HEK293 (cell line): ENCODE data around the gene RRAGA.
A peak's percentile ranks its signal among the peaks of the same experiment; 100 is the strongest.

Experiments used
- GLIS2 ChIP-seq: fragments of 450-650 bp; formaldehyde crosslinking; IDR thresholded peaks from 2 replicates; pipeline ENCODE4 v1.5.1; 2016; ENCODE audit warnings: missing biosample characterization, missing genetic modification characterization
- HOXD13 ChIP-seq: sonication (generic); formaldehyde crosslinking; IDR thresholded peaks from 2 replicates; pipeline ENCODE4 v1.8.0; 2022; ENCODE audit warnings: missing genetic modification reagents, borderline replicate concordance
- PRDM1 ChIP-seq: fragments of 450-650 bp; formaldehyde crosslinking; IDR thresholded peaks from 2 replicates; pipeline ENCODE4; 2016; ENCODE audit warnings: missing biosample characterization, missing genetic modification characterization
- PRDM4 ChIP-seq: fragments of 450-650 bp; formaldehyde crosslinking; IDR thresholded peaks from 2 replicates; pipeline ENCODE4 v1.5.1; 2017; ENCODE audit warnings: missing biosample characterization, missing genetic modification characterization
- SP2 ChIP-seq: fragments of 450-650 bp; formaldehyde crosslinking; IDR thresholded peaks from 2 replicates; pipeline ENCODE4 v1.5.1; 2016; ENCODE audit warnings: missing biosample characterization, missing genetic modification characterization
- SP3 ChIP-seq: fragments of 450-650 bp; formaldehyde crosslinking; IDR thresholded peaks from 2 replicates; pipeline ENCODE4 v1.5.1; 2016; ENCODE audit warnings: missing biosample characterization, missing genetic modification characterization
- ZBTB17 ChIP-seq: fragments of 450-650 bp; formaldehyde crosslinking; IDR thresholded peaks from 2 replicates; pipeline ENCODE4 v1.5.1; 2016; ENCODE audit warnings: missing biosample characterization, missing genetic modification characterization
- ZBTB20 ChIP-seq: fragments of 450-650 bp; formaldehyde crosslinking; IDR thresholded peaks from 2 replicates; pipeline ENCODE4 v1.5.1; 2016; ENCODE audit warnings: missing biosample characterization, missing genetic modification characterization
- ZFP37 ChIP-seq: fragments of 450-650 bp; formaldehyde crosslinking; IDR thresholded peaks from 2 replicates; pipeline ENCODE4 v1.5.1; 2016; ENCODE audit warnings: missing biosample characterization, missing genetic modification characterization
- ZNF10 ChIP-seq: fragments of 450-650 bp; formaldehyde crosslinking; IDR thresholded peaks from 2 replicates; pipeline ENCODE4 v1.5.1; 2017; ENCODE audit warnings: missing biosample characterization, missing genetic modification characterization
- ZNF202 ChIP-seq: fragments of 450-650 bp; formaldehyde crosslinking; IDR thresholded peaks from 2 replicates; pipeline ENCODE4 v1.5.1; 2016; ENCODE audit warnings: missing biosample characterization, missing genetic modification characterization, borderline replicate concordance
- ZNF223 ChIP-seq: fragments of 450-650 bp; formaldehyde crosslinking; IDR thresholded peaks from 2 replicates; pipeline ENCODE4 v1.5.1; 2016; ENCODE audit warnings: missing biosample characterization, missing genetic modification characterization
- ZNF350 ChIP-seq: fragments of 450-650 bp; formaldehyde crosslinking; IDR thresholded peaks from 2 replicates; pipeline ENCODE4 v1.5.0; 2017; ENCODE audit warnings: missing biosample characterization, mild to moderate bottlenecking, missing genetic modification characterization
- ZNF426 ChIP-seq: fragments of 450-650 bp; formaldehyde crosslinking; IDR thresholded peaks from 2 replicates; pipeline ENCODE4 v1.5.1; 2017; ENCODE audit warnings: missing biosample characterization, missing genetic modification characterization, mild to moderate bottlenecking, inconsistent platforms, moderate library complexity
- ZNF521 ChIP-seq: fragments of 450-650 bp; formaldehyde crosslinking; IDR thresholded peaks from 2 replicates; pipeline ENCODE4 v1.5.1; 2017; ENCODE audit warnings: missing biosample characterization, mild to moderate bottlenecking, missing genetic modification characterization
- ZNF530 ChIP-seq: fragments of 450-650 bp; formaldehyde crosslinking; IDR thresholded peaks from 2 replicates; pipeline ENCODE4 v1.5.1; 2016; ENCODE audit warnings: low read depth, missing biosample characterization, missing genetic modification characterization
- ZNF621 ChIP-seq: fragments of 450-650 bp; formaldehyde crosslinking; IDR thresholded peaks from 2 replicates; pipeline ENCODE4 v1.5.1; 2017; ENCODE audit warnings: missing biosample characterization, missing genetic modification characterization
- ZNF76 ChIP-seq: fragments of 450-650 bp; formaldehyde crosslinking; IDR thresholded peaks from 2 replicates; pipeline ENCODE4; 2016; ENCODE audit warnings: low read depth, missing biosample characterization, missing genetic modification characterization, borderline replicate concordance
- ZNF777 ChIP-seq: fragments of 450-650 bp; formaldehyde crosslinking; IDR thresholded peaks from 2 replicates; pipeline ENCODE4 v1.5.1; 2017; ENCODE audit warnings: missing biosample characterization, missing genetic modification characterization, borderline replicate concordance
- ZNF785 ChIP-seq: fragments of 450-650 bp; formaldehyde crosslinking; IDR thresholded peaks from 2 replicates; pipeline ENCODE4 v1.5.1; 2016; ENCODE audit warnings: missing biosample characterization, missing genetic modification characterization
- ZNF843 ChIP-seq: fragments of 450-650 bp; formaldehyde crosslinking; IDR thresholded peaks from 2 replicates; pipeline ENCODE4 v1.5.1; 2016; ENCODE audit warnings: missing biosample characterization, missing genetic modification characterization
- ZSCAN23 ChIP-seq: fragments of 450-650 bp; formaldehyde crosslinking; IDR thresholded peaks from 2 replicates; pipeline ENCODE4 v1.5.1; 2016; ENCODE audit warnings: missing biosample characterization, missing genetic modification characterization
- TF ChIP-seq, protein P1 (sequence below): sonication (generic); formaldehyde crosslinking; IDR thresholded peaks from 2 replicates; pipeline ENCODE4 v1.8.1; 2022; ENCODE audit warnings: mild to moderate bottlenecking, moderate library complexity, missing genetic modification reagents
- TF ChIP-seq, protein P2 (sequence below): fragments of 450-650 bp; formaldehyde crosslinking; IDR thresholded peaks from 2 replicates; pipeline ENCODE4 v1.5.1; 2016; ENCODE audit warnings: missing biosample characterization, missing genetic modification characterization
- TF ChIP-seq, protein P3 (sequence below): fragments of 450-650 bp; formaldehyde crosslinking; IDR thresholded peaks from 2 replicates; pipeline ENCODE4 v1.5.1; 2016; ENCODE audit warnings: missing biosample characterization, missing genetic modification characterization
- TF ChIP-seq, protein P4 (sequence below): fragments of 450-650 bp; formaldehyde crosslinking; IDR thresholded peaks from 2 replicates; pipeline ENCODE4 v1.5.1; 2017; ENCODE audit warnings: missing biosample characterization, missing genetic modification characterization
- TF ChIP-seq, protein P5 (sequence below): fragments of 450-650 bp; formaldehyde crosslinking; IDR thresholded peaks from 2 replicates; pipeline ENCODE4 v1.5.0; 2017; ENCODE audit warnings: missing biosample characterization, missing genetic modification characterization, borderline replicate concordance

RRAGA gene

DNA sequence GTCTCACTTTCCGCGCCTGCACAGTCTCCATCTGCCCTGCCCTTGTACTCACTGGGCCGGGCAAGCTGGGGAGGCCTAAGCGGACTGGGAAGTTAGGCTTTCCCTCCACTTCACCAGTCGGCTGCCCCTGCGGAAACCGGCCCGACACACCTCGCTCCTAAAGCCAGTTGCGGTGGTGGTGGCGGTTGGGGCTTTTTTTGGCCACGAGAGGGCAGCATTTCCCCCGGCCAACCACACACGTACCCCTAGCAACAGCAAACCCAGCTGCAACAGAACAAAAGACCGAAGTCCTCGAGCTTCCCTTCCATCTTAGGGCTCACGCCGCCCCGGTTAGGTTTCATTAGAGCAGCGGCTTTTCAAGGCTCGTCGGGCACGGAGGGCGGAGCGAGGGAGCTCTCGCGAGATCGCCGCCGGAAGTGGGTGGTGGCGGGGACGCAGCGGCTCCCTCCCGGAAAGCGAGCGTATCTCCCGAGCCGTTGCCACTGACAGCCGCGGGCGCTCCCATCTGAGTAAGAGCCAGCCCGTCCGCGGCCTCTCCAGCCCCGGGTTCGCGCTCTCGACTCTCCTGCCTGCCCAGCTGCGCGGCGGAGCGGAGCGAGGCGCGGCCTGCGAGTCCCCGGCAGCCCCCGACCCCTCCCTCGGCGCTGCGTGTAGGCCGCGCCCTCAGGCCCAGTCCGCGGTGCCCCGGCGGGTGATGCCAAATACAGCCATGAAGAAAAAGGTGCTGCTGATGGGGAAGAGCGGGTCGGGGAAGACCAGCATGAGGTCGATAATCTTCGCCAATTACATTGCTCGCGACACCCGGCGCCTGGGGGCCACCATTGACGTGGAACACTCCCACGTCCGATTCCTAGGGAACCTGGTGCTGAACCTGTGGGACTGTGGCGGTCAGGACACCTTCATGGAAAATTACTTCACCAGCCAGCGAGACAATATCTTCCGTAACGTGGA is at the start of gene RRAGA (continued):
- TF ChIP-seq, protein P1, sequence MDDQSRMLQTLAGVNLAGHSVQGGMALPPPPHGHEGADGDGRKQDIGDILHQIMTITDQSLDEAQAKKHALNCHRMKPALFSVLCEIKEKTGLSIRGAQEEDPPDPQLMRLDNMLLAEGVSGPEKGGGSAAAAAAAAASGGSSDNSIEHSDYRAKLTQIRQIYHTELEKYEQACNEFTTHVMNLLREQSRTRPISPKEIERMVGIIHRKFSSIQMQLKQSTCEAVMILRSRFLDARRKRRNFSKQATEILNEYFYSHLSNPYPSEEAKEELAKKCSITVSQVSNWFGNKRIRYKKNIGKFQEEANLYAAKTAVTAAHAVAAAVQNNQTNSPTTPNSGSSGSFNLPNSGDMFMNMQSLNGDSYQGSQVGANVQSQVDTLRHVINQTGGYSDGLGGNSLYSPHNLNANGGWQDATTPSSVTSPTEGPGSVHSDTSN (CRISPR knock-in tag): no peak
- TF ChIP-seq ZBTB17 (peak; percentile 76), ZNF777 (tag by site-specific recombination) (no peak), SP2 (peak; percentile 80), ZNF521 (tag by site-specific recombination) (no peak), ZNF843 (tag by site-specific recombination) (peak; percentile 55; the same call in 1 of the 2 replicates), ZSCAN23 (tag by site-specific recombination) (no peak), ZNF530 (tag by site-specific recombination) (no peak), ZNF785 (tag by site-specific recombination) (no peak), ZNF76 (tag by site-specific recombination) (peak; percentile 83), ZBTB20 (tag by site-specific recombination) (no peak; the same call in 1 of the 2 replicates), GLIS2 (0 out of 2 replicates have a peak, but pooled peaks have one; percentile 37), HOXD13 (CRISPR knock-in tag) (no peak), PRDM1 (tag by site-specific recombination) (no peak), ZNF223 (tag by site-specific recombination) (no peak), ZNF621 (tag by site-specific recombination) (no peak), ZNF202 (tag by site-specific recombination) (no peak), ZNF10 (tag by site-specific recombination) (no peak), ZNF350 (no peak), ZNF426 (no peak), SP3 (peak; percentile 84), PRDM4 (tag by site-specific recombination) (0 out of 2 replicates have a peak, but pooled peaks have one; percentile 21), ZFP37 (tag by site-specific recombination) (peak; percentile 90)
- TF ChIP-seq, protein P2, sequence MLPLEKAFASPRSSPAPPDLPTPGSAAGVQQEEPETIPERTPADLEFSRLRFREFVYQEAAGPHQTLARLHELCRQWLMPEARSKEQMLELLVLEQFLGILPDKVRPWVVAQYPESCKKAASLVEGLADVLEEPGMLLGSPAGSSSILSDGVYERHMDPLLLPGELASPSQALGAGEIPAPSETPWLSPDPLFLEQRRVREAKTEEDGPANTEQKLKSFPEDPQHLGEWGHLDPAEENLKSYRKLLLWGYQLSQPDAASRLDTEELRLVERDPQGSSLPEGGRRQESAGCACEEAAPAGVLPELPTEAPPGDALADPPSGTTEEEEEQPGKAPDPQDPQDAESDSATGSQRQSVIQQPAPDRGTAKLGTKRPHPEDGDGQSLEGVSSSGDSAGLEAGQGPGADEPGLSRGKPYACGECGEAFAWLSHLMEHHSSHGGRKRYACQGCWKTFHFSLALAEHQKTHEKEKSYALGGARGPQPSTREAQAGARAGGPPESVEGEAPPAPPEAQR (tag by site-specific recombination): no peak
- TF ChIP-seq, protein P3, sequence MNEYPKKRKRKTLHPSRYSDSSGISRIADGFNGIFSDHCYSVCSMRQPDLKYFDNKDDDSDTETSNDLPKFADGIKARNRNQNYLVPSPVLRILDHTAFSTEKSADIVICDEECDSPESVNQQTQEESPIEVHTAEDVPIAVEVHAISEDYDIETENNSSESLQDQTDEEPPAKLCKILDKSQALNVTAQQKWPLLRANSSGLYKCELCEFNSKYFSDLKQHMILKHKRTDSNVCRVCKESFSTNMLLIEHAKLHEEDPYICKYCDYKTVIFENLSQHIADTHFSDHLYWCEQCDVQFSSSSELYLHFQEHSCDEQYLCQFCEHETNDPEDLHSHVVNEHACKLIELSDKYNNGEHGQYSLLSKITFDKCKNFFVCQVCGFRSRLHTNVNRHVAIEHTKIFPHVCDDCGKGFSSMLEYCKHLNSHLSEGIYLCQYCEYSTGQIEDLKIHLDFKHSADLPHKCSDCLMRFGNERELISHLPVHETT (tag by site-specific recombination): peak; percentile 81
- TF ChIP-seq, protein P4, sequence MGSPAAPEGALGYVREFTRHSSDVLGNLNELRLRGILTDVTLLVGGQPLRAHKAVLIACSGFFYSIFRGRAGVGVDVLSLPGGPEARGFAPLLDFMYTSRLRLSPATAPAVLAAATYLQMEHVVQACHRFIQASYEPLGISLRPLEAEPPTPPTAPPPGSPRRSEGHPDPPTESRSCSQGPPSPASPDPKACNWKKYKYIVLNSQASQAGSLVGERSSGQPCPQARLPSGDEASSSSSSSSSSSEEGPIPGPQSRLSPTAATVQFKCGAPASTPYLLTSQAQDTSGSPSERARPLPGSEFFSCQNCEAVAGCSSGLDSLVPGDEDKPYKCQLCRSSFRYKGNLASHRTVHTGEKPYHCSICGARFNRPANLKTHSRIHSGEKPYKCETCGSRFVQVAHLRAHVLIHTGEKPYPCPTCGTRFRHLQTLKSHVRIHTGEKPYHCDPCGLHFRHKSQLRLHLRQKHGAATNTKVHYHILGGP (tag by site-specific recombination): no peak
- TF ChIP-seq, protein P5, sequence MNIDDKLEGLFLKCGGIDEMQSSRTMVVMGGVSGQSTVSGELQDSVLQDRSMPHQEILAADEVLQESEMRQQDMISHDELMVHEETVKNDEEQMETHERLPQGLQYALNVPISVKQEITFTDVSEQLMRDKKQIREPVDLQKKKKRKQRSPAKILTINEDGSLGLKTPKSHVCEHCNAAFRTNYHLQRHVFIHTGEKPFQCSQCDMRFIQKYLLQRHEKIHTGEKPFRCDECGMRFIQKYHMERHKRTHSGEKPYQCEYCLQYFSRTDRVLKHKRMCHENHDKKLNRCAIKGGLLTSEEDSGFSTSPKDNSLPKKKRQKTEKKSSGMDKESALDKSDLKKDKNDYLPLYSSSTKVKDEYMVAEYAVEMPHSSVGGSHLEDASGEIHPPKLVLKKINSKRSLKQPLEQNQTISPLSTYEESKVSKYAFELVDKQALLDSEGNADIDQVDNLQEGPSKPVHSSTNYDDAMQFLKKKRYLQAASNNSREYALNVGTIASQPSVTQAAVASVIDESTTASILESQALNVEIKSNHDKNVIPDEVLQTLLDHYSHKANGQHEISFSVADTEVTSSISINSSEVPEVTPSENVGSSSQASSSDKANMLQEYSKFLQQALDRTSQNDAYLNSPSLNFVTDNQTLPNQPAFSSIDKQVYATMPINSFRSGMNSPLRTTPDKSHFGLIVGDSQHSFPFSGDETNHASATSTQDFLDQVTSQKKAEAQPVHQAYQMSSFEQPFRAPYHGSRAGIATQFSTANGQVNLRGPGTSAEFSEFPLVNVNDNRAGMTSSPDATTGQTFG (tag by site-specific recombination): no peak
